Vagina (tissue), 2 donors: Measurements from ENCODE around the gene PHPT1. TPM values are rescaled to one million over a fixed set of nuclear protein-coding genes. Genes with fewer than 3 reads are reported as not detected.

Experiments used
- DNase-seq, 2 donors: peaks; one replicate each; pipeline ENCODE4 v3.0.0-alpha.2; 2017; ENCODE audit errors: extremely low spot score in 2 of 2
- H3K27ac ChIP-seq: fragments of 200-600 bp; sonication (generic); one replicate; pipeline ENCODE4 v1.5.1; 2019
- H3K27me3 ChIP-seq: fragments of 200-600 bp; sonication (generic); one replicate; pipeline ENCODE4 v1.5.1; 2019
- H3K36me3 ChIP-seq, 2 donors: fragments of 200-600 bp; sonication (generic); one replicate each; pipeline ENCODE4 v1.5.1; 2017 to 2019
- H3K4me1 ChIP-seq: fragments of 200-600 bp; sonication (generic); one replicate; pipeline ENCODE4 v1.5.1; 2019
- H3K4me3 ChIP-seq, 2 donors: fragments of 200-600 bp; sonication (generic); 1 replicate in 1 of 2; 2 replicates in 1 of 2; pipeline ENCODE4 v1.5.1; 2016 to 2019
- H3K9me3 ChIP-seq: fragments of 200-600 bp; sonication (generic); one replicate; pipeline ENCODE4 v1.5.1; 2019
- CTCF ChIP-seq, 3 experiments: fragments of 450-650 bp in 2 of 3; fragments of 200-600 bp in 1 of 3; sonication (generic) in 1 of 3; IDR thresholded peaks; one replicate each; pipeline ENCODE4 v1.5.1; 2017 to 2019; ENCODE audit warnings: antibody characterized with exemption in 3 of 3, mild to moderate bottlenecking in 2 of 3, moderate library complexity in 2 of 3
- POLR2A ChIP-seq, 2 donors: fragments of 450-650 bp; IDR thresholded peaks; one replicate each; pipeline ENCODE4 v1.6.1; 2017; ENCODE audit warnings: antibody characterized with exemption in 2 of 2, mild to moderate bottlenecking in 2 of 2, moderate library complexity in 2 of 2
- POLR2AphosphoS5 ChIP-seq, 2 donors: sonication (generic); formaldehyde crosslinking; IDR thresholded peaks; one replicate each; pipeline ENCODE4 v1.9.0; 2017; ENCODE audit warnings: antibody characterized with exemption in 2 of 2, mild to moderate bottlenecking in 2 of 2, low read depth in 1 of 2; ENCODE audit not compliant: insufficient read depth in 1 of 2
- intact Hi-C: fragments of 100-400 bp; cut with DNase I; formaldehyde crosslinking; loops from one replicate; pipeline ENCODE4 v1.15.1; 2023
- total RNA-seq: library from RNA; depleted of rRNA; stranded (reverse); fragments of >200 nt; gene quantifications from one replicate; pipeline ENCODE4 v1.2.3, GENCODE V29; 2016

The PHPT1 gene
- total RNA-seq, 1 donor from 2014 or later, result 38.1 TPM

GRCh38 chr9:136852664-136853595 lies 3.7 kb downstream of the PHPT1 start:
- TF ChIP-seq POLR2A (IDR thresholded peaks at IDR 0.05) (no peak), POLR2AphosphoS5 (IDR thresholded peaks at IDR 0.05; ENCODE audit: insufficient read depth in 1 of 2, low read depth in 1 of 2) (no peak), CTCF (IDR thresholded peaks at IDR 0.05) (no peak)
- Histone ChIP-seq H3K4me3 (no peak overlapping the region), H3K36me3 (no peaks in the 10 kb centered on the region), H3K4me1 (peaks cover 24% of the 10 kb centered on the region), H3K27ac (no peak overlapping the region), H3K27me3 (no peaks in the 10 kb centered on the region), H3K9me3 (no peaks in the 10 kb centered on the region)
- no peak for DNase-seq
- intact Hi-C loops, result no loop called here

- TF ChIP-seq POLR2AphosphoS5 (IDR thresholded peaks at IDR 0.05; ENCODE audit: insufficient read depth in 1 of 2, low read depth in 1 of 2) (no peak), CTCF (IDR thresholded peaks at IDR 0.05) (no peak), POLR2A (IDR thresholded peaks at IDR 0.05) (no peak)
- intact Hi-C loops, result loop anchor here (2.0 kb wide), 1 partner anchor 33 kb away; no protein-coding TSS in a partner anchor
- no peak overlapping the region for H3K4me3 ChIP-seq
- no peaks in the 10 kb centered on the region for H3K27me3 ChIP-seq
- peaks cover 24% of the 10 kb centered on the region for H3K4me1 ChIP-seq
- DNase-seq, result no peak
- H3K27ac ChIP-seq, result no peak overlapping the region
- H3K36me3 ChIP-seq, result no peaks in the 10 kb centered on the region
- H3K9me3 ChIP-seq, result no peaks in the 10 kb centered on the region
Observed at GRCh38 chr9:136853596-136854112, 4.4 kb downstream of the PHPT1 start.

DNA sequence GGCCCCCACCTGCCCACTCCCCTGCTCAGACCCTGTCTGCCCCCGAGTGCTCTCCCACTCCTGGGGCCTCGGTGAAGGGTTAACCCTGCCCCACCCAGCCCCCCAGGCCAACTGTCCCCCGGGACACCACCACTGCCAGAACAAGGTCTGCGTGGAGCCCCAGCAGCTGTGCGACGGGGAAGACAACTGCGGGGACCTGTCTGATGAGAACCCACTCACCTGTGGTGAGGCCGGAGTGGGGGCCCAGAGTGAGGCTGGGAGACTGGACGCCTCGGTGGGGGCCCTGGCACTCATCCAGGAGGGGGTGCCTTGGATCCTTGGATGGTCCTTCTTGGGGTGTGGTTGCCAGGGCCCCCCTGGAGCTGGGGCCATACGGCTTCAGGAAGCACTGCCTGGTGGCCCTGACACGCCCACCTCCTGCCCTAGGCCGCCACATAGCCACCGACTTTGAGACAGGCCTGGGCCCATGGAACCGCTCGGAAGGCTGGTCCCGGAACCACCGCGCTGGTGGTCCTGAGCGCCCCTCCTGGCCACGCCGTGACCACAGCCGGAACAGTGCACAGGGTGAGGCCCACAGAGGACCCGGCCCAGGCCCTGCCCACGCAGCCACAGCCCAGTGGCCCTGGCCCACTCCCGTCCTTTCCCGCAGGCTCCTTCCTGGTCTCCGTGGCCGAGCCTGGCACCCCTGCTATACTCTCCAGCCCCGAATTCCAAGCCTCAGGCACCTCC lies 5.1 kb downstream of the PHPT1 start:
- H3K27ac ChIP-seq, result no peak overlapping the region
- TF ChIP-seq POLR2A (IDR thresholded peaks at IDR 0.05), result no peak
- TF ChIP-seq CTCF (IDR thresholded peaks at IDR 0.05), result no peak
- no peak for TF ChIP-seq POLR2AphosphoS5 (IDR thresholded peaks at IDR 0.05; ENCODE audit: insufficient read depth in 1 of 2, low read depth in 1 of 2)
- no peaks in the 10 kb centered on the region for H3K9me3 ChIP-seq
- peaks cover 30% of the 10 kb centered on the region for H3K4me1 ChIP-seq
- no peak overlapping the region for H3K4me3 ChIP-seq
- no peaks in the 10 kb centered on the region for H3K27me3 ChIP-seq
- DNase-seq, result no peak
- no peaks in the 10 kb centered on the region for H3K36me3 ChIP-seq
- intact Hi-C loops, result loop anchor here (2.0 kb wide), 1 partner anchor 33 kb away; no protein-coding TSS in a partner anchor

DNA sequence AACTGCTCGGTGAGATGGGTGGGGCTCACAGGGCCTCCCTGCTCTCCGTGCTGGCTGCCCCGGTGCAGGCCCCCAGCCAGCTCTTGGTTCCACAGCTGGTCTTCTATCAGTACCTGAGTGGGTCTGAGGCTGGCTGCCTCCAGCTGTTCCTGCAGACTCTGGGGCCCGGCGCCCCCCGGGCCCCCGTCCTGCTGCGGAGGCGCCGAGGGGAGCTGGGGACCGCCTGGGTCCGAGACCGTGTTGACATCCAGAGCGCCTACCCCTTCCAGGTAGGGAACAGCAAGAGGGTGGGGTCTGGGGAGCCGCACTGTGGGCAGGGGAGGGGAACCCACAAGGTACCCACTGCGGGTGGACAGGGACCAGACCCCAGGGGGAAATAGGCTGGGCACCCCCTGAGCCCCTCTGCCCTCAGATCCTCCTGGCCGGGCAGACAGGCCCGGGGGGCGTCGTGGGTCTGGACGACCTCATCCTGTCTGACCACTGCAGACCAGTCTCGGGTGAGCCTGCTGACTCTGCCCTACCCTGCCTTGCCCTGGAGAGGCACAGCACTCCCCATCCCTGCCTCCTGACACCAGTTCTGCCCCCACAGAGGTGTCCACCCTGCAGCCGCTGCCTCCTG lies 5.7 kb downstream of the PHPT1 start:
- Histone ChIP-seq H3K27ac (no peak overlapping the region), H3K4me3 (no peak overlapping the region), H3K9me3 (no peaks in the 10 kb centered on the region), H3K27me3 (no peaks in the 10 kb centered on the region), H3K36me3 (no peaks in the 10 kb centered on the region), H3K4me1 (peaks cover 28% of the 10 kb centered on the region)
- intact Hi-C loops, result loop anchor here (2.0 kb wide), 1 partner anchor 34 kb away; no protein-coding TSS in a partner anchor
- TF ChIP-seq POLR2A (IDR thresholded peaks at IDR 0.05) (no peak), CTCF (IDR thresholded peaks at IDR 0.05) (no peak), POLR2AphosphoS5 (IDR thresholded peaks at IDR 0.05; ENCODE audit: insufficient read depth in 1 of 2, low read depth in 1 of 2) (no peak)
- DNase-seq, result no peak
